NCI-H1417 (cell line): Measurements from ENCODE around the gene ADAMTS4.

ENCODE experiments used
- DNase-seq, 3 experiments: peaks; one replicate each; lab custom pipeline; 2025; lab: John Stamatoyannopoulos, UW

Gene ADAMTS4

DNA sequence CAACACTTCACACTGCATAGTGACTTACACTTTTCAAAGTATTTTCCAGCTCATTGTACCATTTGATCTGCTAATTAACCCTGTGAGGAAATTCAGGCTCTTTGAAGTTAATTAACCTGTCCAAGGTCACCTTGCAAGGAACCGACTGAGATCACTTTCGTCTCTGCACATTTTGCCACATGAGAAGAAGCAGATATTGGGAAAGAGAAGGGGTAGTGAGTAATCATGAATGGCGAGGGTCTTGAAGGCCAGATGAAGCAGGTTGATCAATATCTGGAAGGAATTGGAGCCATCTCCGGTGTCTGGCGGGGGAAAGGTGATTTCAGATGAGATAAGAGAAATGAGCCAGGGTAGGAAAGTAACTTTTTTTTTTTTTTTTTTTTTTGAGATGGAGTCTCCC, 21.1 kb upstream of the ADAMTS4 start:
- no peak for DNase-seq

DNA sequence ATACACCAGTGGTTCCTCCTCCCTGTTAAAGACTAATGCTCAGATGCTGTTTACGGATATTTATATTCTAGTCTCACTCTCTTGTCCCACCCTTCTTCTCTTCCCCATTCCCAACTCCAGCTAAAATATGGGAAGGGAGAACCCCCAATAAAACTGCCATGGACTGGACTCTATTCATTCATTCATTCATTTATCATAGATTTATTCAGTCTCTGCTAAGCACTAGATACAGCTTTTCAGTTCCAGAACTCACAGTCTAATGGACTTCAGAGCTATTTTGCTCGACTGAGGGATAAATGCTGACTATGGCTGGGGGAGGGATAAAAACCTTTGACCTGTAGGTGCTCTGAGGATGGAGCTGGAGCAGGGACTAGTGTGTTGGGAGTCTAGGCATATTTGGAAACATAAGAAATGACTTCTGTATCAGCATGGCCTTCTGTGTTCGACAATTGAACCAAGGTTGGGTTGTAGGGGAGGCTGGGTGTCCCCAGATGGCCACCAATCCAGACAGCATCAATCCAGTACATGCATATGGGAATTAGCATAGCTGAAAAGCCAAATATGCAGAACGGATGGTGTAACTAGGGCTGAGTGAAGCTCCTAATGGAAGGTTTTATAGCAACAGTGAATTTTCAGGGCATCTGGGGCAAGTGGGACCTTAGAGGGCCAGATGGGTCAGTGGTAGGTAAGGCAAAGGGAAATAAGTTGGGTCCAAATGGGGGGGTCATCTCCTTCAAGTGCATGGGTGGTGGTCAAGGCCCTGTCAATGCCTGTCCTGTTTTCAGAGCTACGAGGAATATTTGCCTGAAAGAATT, 20.4 kb upstream of the ADAMTS4 start:
- DNase-seq, result no peak

DNA sequence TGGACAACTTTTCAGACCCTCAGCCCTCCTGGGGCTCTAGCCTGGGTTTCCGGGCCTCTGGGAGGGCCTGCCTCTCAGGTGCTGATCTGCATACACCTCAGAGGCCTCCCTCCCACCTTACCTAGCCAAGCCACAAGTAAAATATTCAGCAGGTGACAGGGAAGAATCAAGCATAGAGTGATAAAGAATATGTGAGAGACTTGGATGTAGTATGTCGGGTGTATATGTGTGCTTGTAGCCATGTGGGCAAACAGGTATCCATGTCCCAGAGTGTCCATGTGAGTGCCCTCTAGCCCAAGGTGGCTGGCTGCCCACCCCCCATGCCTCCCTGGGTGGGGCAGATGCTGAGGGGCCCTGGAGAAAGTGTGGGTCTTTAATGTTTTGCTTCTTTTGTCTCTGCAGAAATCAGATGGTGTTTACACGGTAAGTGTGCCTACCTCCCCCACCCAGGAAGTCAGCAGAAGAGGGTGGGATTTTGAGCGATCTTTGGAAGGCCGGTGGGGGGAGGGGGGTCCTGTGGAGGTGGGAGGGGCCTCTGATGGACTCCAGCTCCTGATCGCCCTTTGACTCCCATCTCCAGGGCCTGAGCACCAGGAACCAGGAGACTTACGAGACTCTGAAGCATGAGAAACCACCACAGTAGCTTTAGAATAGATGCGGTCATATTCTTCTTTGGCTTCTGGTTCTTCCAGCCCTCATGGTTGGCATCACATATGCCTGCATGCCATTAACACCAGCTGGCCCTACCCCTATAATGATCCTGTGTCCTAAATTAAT, 19.6 kb upstream of the ADAMTS4 start:
- no peak for DNase-seq

DNA sequence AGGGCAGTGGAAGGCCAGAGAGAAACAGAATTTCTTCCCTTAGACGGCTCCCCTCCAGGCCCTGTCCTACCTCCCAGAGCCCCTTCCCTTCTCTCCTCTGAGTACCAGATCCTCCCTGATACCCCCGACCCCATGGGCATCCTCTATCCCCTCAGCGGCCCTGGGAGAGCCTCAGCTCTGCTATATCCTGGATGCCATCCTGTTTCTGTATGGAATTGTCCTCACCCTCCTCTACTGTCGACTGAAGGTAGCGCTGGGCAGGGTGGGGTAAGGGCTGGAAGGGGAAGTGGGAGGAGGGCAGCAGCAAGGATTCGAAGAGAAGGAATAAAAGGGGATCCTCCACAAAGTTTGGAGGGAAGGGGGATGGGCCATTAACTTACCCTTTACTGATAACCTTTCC, 19.0 kb upstream of the ADAMTS4 start:
- DNase-seq, result no peak

DNA sequence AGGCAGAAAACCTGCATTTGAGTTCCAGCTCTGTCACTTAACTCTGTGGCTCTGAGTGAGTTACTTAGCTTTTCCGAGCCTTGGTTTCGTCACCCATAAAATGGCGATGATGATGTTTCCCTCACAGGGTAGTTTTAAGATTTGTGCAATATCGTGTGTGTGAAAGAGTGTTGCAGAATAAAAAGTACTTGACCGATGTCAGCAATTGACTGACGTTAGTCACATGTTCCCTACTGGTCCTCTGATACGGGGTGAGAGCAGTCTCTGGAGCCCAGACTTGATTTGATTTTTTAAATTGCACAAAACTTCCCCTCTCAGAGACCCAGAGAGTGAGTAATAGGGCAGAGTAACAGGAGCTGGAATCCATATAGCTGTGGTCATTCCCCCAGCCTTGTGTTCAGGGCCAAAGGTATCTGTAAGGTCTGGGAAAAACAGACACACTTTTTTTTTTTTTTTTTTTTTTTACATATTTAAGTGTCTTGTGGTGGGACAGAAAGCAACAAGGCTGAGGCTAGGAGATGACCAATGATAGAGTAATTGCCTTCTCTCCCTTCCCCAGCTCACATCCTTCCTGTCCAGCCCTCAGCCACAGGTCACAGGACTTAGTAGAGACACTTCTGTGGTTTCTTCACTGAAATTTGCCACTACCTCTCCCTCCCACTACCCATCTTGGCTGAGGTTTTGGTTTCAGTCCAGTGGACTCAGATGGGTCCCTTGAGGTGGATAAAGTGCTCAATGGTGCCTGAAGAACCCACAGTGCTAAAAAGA, 18.3 kb upstream of the ADAMTS4 start:
- DNase-seq, result no peak

DNA sequence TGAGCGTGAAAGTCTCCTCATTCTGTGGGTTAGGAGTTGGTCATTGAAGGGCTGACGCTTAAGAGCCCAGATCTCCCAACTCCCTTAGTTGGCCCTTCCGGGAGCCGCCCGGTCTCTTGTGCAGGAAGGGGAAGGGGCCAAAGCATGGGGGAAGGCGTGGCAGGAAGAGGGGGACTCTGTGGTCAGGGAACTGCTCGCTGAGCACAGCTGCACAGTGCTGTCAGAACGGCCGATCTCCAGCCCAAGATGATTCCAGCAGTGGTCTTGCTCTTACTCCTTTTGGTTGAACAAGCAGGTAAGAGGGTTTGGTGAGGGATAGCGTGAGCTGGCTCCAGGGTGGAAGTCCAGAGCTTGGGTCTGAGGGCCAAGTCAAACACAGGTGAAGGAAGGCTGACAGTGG, 16.2 kb upstream of the ADAMTS4 start, which contains the start of gene FCER1G:
TSS of gene FCER1G (plus strand) at position 220 of the 400 bp plus-strand sequence. CDS start at position 247, 27 bp downstream.
- DNase-seq, result no peak

DNA sequence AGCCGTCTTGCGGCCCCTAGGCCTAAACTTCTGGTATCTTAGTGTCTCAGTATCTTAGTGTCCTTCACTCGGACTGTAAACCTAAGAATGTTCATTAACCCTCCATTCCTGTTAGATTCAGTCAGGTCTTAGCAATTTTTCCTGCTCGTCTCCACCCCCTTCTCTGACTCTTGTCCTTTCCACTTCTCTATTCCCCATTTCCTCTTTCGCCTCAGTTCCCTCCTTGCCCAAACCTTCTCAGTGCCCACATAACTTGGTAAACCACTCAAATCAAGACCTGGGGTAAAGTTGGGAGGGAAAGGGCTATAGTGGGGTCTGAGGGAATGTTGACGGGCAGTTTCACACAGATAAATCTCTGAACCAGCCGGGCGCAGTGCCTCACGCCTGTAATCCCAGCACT, 15.5 kb upstream of the ADAMTS4 start:
- DNase-seq, result no peak

DNA sequence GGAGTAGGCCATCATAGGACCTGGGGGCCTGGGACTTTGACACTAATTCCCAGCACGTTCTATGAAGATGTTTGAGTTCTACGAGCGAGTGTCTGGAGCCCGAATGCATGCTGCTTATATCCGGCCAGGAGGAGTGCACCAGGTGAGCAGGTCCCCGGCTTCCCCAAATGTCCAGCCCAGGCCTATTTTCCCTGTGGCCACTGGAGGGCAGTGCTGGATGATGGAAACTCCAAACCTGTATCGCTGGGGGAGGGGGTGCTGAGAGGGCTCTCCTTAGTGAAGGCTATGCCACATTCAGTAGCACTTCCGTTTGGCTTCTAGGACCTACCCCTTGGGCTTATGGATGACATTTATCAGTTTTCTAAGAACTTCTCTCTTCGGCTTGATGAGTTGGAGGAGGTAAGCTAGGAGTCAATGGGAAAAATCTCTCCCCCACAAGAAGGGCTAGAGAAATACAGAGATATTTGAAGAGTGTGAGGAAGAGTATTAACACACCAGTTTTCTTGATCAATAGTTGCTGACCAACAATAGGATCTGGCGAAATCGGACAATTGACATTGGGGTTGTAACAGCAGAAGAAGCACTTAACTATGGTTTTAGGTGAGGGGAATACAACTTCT, 11.0 kb upstream of the ADAMTS4 start:
- peak; percentile 53 to 88 (median 82) for DNase-seq

DNA sequence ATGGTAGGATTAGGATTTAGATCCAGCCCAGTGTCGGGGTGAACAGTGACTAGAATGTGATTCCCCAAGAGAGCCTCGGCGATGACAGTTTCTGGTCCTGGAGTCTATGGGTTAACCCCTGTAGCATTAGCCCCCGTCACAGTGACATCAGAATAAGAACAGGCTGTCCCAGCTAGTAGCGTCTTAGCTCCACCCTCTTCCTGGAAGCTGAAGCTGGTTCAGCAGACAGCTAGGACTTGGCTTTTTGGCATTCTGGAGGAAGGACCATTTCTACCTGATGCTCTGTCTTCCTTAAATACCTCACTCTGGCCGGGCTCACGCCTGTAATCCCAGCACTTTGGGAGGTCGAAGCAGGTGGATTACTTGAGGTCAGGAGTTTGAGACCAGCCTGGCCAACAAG, 8.3 kb upstream of the ADAMTS4 start:
- DNase-seq, result no peak

DNA sequence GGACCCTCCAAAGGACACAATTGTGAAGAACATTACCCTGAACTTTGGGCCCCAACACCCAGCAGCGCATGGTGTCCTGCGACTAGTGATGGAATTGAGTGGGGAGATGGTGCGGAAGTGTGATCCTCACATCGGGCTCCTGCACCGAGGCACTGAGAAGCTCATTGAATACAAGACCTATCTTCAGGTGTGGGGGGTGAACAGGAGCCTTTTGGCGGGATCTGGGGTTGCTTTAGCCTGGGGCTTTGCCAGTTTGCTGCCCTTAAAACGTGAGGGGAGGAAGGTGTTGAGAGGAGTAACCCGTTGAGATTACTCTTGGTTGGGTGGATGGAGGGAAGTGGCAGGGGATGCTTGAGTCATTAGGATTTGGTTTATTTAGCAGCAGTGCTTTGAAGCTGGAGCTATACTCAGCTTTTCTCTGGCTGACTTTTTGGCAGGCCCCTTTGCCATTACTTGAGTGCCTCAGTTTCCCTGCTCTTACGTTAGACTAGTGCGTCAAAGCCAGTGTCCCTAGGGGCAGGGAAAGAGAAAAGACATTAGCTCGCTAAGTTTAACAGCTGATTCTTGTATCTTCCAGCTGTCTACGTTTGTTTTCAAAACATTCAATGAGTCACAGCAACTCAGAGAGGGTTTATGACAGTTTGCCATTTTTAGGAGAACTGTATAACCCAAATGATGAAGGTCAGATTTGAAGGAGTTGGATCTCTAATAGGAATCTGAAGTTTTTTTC, 7.7 kb upstream of the ADAMTS4 start:
- DNase-seq, result no peak

DNA sequence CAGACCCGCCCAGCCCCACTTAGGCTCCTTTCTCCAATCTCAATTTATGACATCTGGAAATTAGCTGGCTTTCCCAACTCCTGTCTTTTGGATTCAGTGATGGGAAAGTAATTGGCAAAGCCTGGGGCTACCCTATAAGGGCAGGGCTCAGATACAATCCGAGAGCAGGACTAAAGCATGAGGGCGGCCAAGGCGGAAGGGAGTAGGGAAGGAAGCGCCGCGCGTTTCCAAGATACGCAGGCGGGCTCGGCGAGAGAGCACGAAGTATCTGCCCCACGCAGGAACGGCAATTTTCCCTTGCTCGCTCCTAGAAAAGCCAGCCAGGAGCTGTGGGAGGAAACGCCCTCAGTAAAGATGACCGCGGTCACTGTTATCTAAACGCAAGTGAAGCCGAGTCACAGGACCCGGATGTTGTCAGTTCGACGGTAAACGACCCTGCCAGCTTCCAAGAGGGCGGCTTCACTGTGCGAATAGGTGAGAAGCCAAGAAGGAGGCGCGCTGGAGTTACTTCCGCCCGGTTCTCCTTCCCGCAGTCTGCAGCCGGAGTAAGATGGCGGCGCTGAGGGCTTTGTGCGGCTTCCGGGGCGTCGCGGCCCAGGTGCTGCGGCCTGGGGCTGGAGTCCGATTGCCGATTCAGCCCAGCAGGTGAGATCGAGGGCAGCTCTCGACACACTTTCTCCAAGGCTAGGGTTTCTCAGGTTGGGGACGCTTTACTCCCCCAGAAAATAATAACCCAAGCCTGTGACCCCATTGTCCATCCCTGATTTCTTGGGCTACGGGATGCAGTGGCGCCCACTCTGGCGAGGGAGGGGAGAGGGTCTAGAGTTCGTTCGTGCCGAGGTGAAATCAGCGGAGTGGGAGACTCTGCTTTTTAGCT, 3.2 kb upstream of the ADAMTS4 start, which contains the start of gene NDUFS2:
TSS of gene NDUFS2 (plus strand) at position 532 of the 877 bp plus-strand sequence. CDS start at position 551, 19 bp downstream.
- peak; percentile 97 to 100 (median 100) for DNase-seq

DNA sequence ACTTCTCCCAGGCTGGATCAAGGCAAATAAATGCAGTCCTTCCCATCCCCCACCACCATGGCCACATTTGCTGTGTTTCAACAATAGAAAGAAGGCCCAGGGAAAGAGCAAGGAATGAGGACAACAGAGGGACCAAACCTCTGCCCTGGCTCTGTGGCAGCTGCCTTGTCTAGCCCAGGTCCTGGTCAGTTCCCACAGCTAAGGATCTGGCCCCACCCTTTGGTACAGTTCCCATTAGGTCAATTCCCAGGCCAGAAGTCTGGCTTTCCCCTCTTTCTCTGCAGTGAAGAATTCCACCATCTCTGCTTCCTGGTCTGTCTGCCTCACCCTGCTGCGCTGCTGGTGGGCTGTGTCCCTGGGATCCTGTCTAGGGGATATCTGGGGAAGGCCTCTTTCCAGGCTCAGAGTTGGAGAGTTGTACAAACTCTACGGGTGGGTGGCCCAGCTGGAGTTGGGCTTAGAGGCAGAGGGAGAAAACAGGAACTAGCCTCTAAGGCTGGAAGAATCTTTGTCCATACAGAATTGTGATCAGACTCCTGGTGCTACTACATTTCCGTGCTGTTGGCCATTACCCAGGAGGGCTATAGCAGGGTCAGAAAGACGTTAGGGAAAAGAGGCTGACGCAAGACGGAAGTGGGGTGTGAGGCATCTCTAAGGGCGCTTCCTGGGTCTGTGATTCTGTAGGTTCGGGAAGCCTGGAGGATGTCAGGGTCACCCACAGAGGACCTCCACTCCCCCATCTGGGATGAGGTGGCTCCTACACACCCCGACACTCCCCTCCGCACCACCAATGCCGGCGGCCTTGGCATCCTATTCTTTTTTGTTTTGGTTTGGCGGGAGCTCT, 2.4 kb upstream of the ADAMTS4 start:
- no peak for DNase-seq

DNA sequence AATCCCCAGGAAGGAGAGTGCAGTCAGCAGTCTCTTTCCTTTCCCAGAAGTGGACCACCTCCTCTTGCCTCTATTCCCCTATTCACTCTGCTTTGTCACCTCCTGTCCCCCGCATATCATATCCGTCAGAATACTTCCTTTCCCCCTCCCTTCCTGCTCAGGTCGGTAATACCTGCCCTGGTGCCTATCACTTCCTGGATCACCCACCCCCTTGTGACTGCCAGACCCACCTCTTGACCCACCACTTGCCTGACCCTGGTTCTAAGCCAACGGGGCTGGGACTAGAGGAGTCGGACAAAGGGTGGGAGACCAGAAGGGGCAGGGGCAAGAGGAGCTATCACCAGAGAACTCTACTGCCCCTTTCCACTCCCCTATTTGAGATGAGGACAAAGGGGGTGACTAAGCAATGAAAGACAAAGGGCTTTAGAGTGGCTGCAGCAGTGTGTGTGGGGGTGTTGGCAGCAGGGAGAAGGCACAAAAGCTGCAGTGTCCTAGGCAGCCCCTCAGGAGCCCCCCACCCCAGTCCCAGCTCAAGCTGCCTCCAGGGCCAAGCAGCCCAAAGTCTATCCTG, 1.7 kb upstream of the ADAMTS4 start:
- DNase-seq, result no peak

DNA sequence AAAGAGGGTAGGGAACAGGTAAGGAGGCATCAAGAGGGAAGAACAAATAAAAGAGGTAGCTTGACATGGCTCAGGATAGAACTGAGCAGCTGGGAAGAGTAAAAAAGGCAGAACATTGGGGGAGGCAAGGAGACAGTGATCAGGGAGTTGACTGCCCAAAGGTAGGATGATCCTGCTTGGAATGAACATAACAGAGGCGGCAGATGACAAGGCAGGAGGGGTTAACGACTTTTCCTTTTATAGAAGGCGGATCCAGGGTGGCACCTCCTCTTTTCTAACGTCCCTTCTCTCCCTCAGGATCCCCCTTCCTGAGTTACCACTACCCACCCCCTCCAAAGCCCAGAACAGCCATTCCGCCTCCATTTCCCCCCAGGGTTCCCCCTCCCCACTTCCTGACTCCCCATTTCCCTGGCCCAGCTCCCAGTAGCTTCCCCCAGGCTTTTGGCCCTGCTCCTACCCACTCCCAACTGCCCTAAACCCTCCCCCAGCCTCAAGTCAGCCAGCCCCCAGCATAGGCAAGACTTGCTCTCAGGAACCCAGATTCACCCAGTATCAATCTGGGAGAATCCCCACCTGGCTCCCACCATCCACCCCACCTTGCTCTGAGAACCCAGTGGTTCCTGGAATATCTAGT, 769 bp upstream of the ADAMTS4 start:
- DNase-seq, result no peak

DNA sequence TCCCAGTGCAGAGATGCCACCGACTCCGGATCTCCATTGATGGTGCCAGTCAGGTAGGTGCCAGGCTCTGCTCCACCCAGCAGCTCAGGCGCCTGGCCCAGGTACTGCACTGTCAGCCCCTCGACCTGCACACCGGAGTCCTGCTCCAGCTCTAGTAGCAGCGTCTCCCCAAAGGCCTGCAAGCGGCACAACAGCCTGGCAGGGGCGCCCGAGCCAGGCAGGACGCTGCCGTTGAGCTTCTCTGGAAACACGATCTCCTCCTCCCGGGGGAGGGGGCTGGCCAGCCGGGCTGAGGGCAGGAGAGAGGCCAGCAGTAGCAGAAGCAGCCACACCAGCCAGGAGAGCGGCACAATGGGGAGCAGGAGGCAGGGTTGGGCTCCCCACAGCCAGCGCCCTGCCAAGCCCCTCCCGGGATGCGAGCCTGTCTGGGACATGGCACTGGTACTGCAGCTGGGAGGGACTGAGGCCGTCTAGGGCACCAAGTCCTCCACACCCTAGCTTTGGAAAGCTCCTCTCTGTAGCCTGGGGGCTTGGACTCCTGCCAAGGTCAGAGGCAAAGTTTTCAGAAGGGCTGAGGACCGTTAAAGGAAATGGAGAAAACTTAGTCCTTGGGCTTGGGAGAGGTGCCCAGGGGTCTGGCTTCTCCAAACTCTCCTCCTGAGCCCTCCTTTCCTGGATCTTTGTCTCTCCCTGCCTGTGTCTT, 509 bp downstream of the ADAMTS4 start:
- peak; percentile 16 to 45 (median 22) for DNase-seq

DNA sequence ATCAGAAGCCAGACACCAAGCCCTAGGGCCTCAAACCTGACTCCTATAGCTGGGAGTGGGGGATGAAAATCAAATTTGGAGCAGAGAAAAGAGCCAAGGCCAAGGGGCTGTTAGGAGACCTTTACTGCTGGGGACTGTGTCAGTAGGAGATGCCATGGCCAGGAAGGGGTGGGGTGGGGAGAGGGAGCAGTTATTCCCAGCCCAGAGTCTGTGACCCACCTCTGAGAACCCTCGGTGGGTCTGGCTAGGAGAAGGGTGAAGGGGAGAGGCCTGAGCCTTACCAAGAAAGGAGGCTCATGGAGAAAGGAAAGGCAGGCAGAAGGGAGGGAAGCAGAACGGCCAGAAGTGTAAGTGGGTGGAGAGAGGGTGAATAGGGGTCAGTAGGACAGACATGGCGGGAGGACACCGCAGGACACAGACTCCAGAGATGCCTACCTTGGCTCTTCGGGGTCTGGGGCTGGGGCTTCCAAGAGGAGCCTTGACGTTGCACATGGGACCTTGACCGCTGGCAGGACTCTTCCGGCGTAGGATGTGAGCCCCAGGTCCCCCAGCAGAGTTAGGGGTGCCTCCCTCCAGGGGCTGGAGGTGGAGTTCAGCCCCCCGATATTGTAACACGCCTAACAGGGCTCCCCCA, 1.2 kb downstream of the ADAMTS4 start:
- DNase-seq, result no peak
